ENCODE data around the gene SPATA13.

The SPATA13 gene

DNA sequence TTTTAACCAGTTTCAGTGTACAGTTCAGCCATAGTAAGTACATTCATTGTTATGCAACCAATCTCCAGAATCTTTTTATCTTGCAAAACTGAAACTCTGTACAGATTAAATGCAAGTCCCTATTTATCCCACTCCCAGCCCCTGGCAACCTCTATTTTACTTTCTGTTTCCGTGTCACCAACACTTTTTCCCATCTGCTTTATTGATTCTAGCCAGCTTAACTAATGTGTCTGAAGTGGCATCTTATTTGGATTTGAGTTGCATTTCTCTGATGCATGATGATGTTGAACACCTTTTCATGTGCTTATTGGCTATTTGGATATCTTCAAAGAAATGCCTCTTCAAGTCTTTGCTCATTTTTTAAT is 18.9 kb downstream of the SPATA13 start:
- ChIA-PET POLR2A (no interaction called here), CTCF (interaction anchor here (0.9 to 2.7 kb wide), 9 partner anchors 9 to 160 kb away, joined by 3 to 9 read pairs (median 3); no protein-coding TSS in a partner anchor)
- no peak for DNase-seq (ENCODE audit: extremely low spot score)
- TF ChIP-seq, protein P1, sequence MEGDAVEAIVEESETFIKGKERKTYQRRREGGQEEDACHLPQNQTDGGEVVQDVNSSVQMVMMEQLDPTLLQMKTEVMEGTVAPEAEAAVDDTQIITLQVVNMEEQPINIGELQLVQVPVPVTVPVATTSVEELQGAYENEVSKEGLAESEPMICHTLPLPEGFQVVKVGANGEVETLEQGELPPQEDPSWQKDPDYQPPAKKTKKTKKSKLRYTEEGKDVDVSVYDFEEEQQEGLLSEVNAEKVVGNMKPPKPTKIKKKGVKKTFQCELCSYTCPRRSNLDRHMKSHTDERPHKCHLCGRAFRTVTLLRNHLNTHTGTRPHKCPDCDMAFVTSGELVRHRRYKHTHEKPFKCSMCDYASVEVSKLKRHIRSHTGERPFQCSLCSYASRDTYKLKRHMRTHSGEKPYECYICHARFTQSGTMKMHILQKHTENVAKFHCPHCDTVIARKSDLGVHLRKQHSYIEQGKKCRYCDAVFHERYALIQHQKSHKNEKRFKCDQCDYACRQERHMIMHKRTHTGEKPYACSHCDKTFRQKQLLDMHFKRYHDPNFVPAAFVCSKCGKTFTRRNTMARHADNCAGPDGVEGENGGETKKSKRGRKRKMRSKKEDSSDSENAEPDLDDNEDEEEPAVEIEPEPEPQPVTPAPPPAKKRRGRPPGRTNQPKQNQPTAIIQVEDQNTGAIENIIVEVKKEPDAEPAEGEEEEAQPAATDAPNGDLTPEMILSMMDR (IDR thresholded peaks at IDR 0.05; ENCODE audit: control extremely low read depth, extremely low read depth, low read depth, missing control alignments), result no peak

GRCh38 chr13:24180750-24181377 is 20.3 kb downstream of the SPATA13 start:
- TF ChIP-seq, protein P1 (IDR thresholded peaks at IDR 0.05; ENCODE audit: control extremely low read depth, extremely low read depth, low read depth, missing control alignments), result no peak
- ChIA-PET CTCF (interaction anchor here (0.9 to 2.7 kb wide), 5 partner anchors 15 to 161 kb away, joined by 3 to 9 read pairs (median 4); no protein-coding TSS in a partner anchor), POLR2A (no interaction called here)
- DNase-seq (ENCODE audit: extremely low spot score), result no peak

GRCh38 chr13:24181991-24182702 is 21.6 kb downstream of the SPATA13 start:
- TF ChIP-seq, protein P1 (IDR thresholded peaks at IDR 0.05; ENCODE audit: control extremely low read depth, extremely low read depth, low read depth, missing control alignments), result no peak
- DNase-seq (ENCODE audit: extremely low spot score), result no peak
- ChIA-PET POLR2A (no interaction called here), CTCF (interaction anchor here (2.7 kb wide), 1 partner anchor 16 kb away, joined by 9 read pairs; no protein-coding TSS in a partner anchor)

DNA sequence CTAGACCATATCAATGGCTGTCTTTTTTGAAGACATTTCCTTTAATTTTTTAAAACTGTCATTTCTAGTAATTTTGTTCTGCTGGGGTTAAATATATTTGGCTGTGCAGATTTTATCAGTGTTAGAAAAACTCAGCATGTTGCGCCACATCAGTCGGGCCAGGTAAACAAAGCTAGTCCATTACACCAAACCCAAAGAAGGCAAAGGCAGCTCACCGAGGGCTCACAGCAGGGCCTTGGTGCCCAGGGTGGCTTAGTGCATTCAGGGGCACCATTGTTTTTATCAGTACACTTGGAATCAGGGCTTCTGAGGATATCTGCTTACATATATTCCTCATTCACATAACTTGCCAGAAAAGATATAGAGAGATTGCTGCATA is 22.2 kb downstream of the SPATA13 start:
- CTCF ChIA-PET, result no interaction called here
- TF ChIP-seq, protein P1 (IDR thresholded peaks at IDR 0.05; ENCODE audit: control extremely low read depth, extremely low read depth, low read depth, missing control alignments), result no peak
- POLR2A ChIA-PET, result no interaction called here
- no peak for DNase-seq (ENCODE audit: extremely low spot score)

DNA sequence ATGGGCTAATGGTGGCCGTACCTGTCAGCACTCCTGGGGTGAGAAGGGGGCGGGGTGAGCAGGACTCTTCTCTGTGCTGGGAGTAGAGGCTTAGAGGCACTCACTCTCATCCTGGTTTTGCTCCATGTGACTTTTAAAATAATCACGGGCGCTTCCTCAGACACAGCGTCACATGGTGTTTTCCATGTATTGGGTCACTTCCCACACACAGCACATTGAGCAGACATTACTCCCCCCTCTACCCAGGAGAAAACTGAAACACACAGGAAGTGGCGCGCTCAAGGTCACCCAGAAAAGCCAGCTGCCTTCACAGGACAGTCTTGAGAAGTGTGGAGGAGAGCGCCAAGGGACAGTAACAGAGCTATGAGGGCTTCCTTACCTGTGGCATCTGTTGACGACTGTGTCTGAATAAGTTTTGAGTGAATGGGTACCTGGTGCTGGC is 23.2 kb downstream of the SPATA13 start:
- POLR2A ChIA-PET, result no interaction called here
- CTCF ChIA-PET, result interaction anchor here (1.2 kb wide), 1 partner anchor 138 kb away, joined by 3 read pairs; no protein-coding TSS in a partner anchor
- TF ChIP-seq, protein P1 (IDR thresholded peaks at IDR 0.05; ENCODE audit: control extremely low read depth, extremely low read depth, low read depth, missing control alignments), result no peak
- DNase-seq (ENCODE audit: extremely low spot score), result no peak

- ChIA-PET CTCF (interaction anchor here (1.2 kb wide), 1 partner anchor 138 kb away, joined by 3 read pairs; no protein-coding TSS in a partner anchor), POLR2A (no interaction called here)
- TF ChIP-seq, protein P1 (IDR thresholded peaks at IDR 0.05; ENCODE audit: control extremely low read depth, extremely low read depth, low read depth, missing control alignments), result no peak
- DNase-seq (ENCODE audit: extremely low spot score), result no peak
Observed at GRCh38 chr13:24184265-24184841, 23.8 kb downstream of the SPATA13 start.

Measured in GM10248 (cell line).